Naive thymus-derived CD8-positive, alpha-beta T cell (primary cell): ENCODE measurements around the gene OLFML2B. TPM values are rescaled to one million over a fixed set of nuclear protein-coding genes. Genes with fewer than 3 reads are reported as not detected.
A peak's percentile ranks its signal among the peaks of the same experiment; 100 is the strongest.

Experiments used
- ATAC-seq, 2 donors: fragments of 150-1000 bp; cut with Tn5 transposase in 1 of 2; sonication (Bioruptor Pico), chemical (Tn5 transposase) in 1 of 2; 1 replicate in 1 of 2; 2 replicates in 1 of 2; pipeline ENCODE4 v1.10.0; 2021; ENCODE audit warnings: mild to moderate bottlenecking in 2 of 2, moderate library complexity in 2 of 2
- POLR2A ChIA-PET: fragments of 350-600 bp; sonication (Branson Sonifier 250); formaldehyde crosslinking; loops from one replicate; lab custom pipeline; 2021; ENCODE audit warnings: antibody characterized with exemption; lab: Charles Lee
- DNase-seq, 10 donors: peaks; one replicate each; pipeline versions ENCODE4 v3.0.0 to v3.0.0-alpha.2; 2020 to 2022
- H3K27ac Mint-ChIP-seq, 10 donors: one replicate each; pipeline ENCODE4 v1.8.0; 2020 to 2022; ENCODE audit warnings: mild to moderate bottlenecking in 10 of 10, mixed read lengths in 10 of 10, moderate library complexity in 4 of 10, inconsistent platforms in 1 of 10
- H3K27me3 Mint-ChIP-seq, 5 donors: one replicate each; pipeline ENCODE4 v1.8.0; 2021 to 2022; ENCODE audit warnings: mixed read lengths in 5 of 5
- H3K36me3 Mint-ChIP-seq, 3 donors: one replicate each; pipeline ENCODE4 v1.8.0; 2020 to 2022; ENCODE audit warnings: mixed read lengths in 3 of 3, mild to moderate bottlenecking in 2 of 3, inconsistent platforms in 1 of 3
- H3K4me1 Mint-ChIP-seq, 4 donors: one replicate each; pipeline ENCODE4 v1.8.0; 2021 to 2022; ENCODE audit warnings: mixed read lengths in 4 of 4
- H3K4me3 Mint-ChIP-seq, 10 donors: one replicate each; pipeline ENCODE4 v1.8.0; 2020 to 2022; ENCODE audit warnings: mild to moderate bottlenecking in 10 of 10, mixed read lengths in 10 of 10, moderate library complexity in 6 of 10, inconsistent platforms in 1 of 10
- H3K9me3 Mint-ChIP-seq, 9 donors: one replicate each; pipeline ENCODE4 v1.8.0; 2020 to 2022; ENCODE audit warnings: mixed read lengths in 9 of 9, mild to moderate bottlenecking in 3 of 9, inconsistent platforms in 1 of 9, moderate library complexity in 1 of 9
- polyA plus RNA-seq, 3 donors: library from polyadenylated mRNA; unstranded; fragments of 300-500 nt; fragmentation: Illumina TruSeq; gene quantifications; one replicate each; pipeline ENCODE4 v1.2.3, GENCODE V29; 2021
- total RNA-seq, 8 experiments: library from RNA in 2 of 8; stranded (reverse) in 2 of 8; gene quantifications; one replicate each; pipeline ENCODE4 v1.2.3 and lab custom pipeline; 2021 to 2026

OLFML2B gene
- total and polyA plus RNA-seq, 5 experiments from 2014 or later: 0.10 to 0.63 TPM; not detected in 3

DNA sequence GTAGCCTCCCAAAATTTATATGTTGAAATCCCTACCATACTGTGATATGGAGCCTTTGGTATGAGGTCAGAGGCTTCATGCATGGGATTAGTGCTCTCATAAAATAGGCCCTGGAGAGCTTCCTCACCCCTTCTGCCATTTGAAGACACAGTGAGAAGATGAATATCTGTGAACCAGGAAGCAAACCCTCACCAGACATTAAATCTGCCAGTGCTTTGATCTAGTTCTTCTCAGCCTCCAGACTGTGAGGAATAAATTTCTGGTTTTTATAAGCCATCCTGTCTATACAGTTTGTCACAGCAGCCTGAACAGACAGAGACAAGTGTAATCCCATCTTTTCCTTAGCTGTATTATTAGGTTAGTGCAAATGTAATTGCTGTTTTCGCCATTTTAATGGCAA lies 88.4 kb downstream of the OLFML2B start:
- POLR2A ChIA-PET: interaction anchor here (1.4 to 2.0 kb wide), 2 partner anchors 11 to 16 kb away, joined by 6 to 7 read pairs; no protein-coding TSS in a partner anchor
- Mint-ChIP-seq H3K9me3 (no peaks in the 10 kb centered on the region), H3K27ac (peak overlapping the region in 9 of 10 donors; percentile 73 to 97 (median 87)), H3K36me3 (peaks cover 0 to 4% (median 3%) of the 10 kb centered on the region in 3 donors), H3K4me3 (peak overlapping the region in 9 of 10 donors; percentile 9 to 82 (median 59)), H3K27me3 (no peaks in the 10 kb centered on the region), H3K4me1 (peaks cover 22 to 51% (median 40%) of the 10 kb centered on the region in 4 donors)
- DNase-seq (peak in 2 of 10 donors; percentile 16 to 23), ATAC-seq (peak; percentile 49 to 50)

DNA sequence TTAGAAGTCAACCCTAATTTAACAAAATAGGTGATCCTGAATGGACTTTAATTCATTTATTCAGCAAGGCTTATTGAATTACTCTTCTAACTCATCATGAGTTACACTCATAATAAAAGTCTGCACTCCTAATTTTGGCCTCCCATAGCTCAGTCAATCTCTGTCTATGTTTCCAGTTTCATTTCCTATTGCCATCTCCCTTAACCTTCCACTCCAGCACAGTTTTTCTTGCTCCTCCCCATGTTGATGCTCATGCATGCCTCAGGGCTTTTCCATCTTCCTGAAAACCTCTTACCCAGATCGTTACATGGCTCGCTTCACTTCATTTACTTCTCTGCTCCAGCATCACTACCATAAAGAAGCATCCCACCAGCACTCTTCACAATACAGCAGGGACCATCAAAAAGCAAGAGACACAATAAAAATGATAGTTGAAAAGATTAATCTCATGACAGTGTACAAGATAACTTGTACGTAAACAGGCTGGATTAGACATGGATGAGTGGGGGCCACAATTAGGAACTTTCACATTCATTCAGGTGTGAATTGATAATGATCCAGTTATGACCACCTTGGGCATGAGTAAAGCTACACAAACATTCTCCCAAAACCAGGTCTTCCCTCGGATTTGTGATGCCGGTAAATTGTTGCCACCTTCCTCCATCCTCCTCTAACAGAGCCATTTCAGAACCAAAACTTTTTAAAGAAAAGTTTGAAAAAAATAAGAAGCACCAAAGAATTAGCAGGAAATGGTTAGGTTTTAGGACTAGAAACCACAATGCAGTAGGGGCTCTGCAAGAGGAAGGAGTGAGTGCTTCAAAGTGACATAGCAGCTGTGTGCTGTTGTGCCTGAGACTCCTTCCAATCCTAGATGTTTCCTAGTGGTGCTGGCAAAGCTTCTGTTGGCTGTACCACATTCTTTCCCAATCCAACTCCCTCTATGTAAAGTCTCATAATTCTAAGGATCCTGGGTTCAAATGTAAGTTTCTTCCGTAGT lies 89.8 kb downstream of the OLFML2B start:
- Mint-ChIP-seq H3K4me3 (peak overlapping the region; percentile 37 to 82 (median 62)), H3K36me3 (peaks cover 3 to 14% (median 4%) of the 10 kb centered on the region in 3 donors), H3K9me3 (peaks cover 0 to 4% (median 0%) of the 10 kb centered on the region in 9 donors), H3K4me1 (peaks cover 25 to 64% (median 48%) of the 10 kb centered on the region in 4 donors), H3K27me3 (no peaks in the 10 kb centered on the region), H3K27ac (peak overlapping the region; percentile 11 to 97 (median 86))
- peak in 7 of 10 donors; percentile 2 to 73 (median 19) for DNase-seq
- POLR2A ChIA-PET: interaction anchor here (0.8 to 2.0 kb wide), 6 partner anchors 10 to 25 kb away, joined by 3 to 7 read pairs (median 4); no protein-coding TSS in a partner anchor
- ATAC-seq: peak; percentile 94 to 96

Other genes with a start within 250 kb of the OLFML2B start
- gene NOS1AP, start 45.8 kb upstream of the OLFML2B start, total RNA-seq: not detected
- not detected for gene NOS1AP, start 45.8 kb upstream of the OLFML2B start, polyA plus RNA-seq